ENCODE data around the gene SLC7A7.
"Not testable (repeated sequence)": the region's sequence is repeated elsewhere in the genome, so short reads cannot be mapped to it uniquely, and the experiment has no call there.

Gene SLC7A7

GRCh38 chr14:22814941-22815713, at the start of gene SLC7A7:
SLC7A7 (minus strand) TSS chr14:22815435; CDS start chr14:22813398, 2,037 bp downstream.
- Histone ChIP-seq H3K4me1 (ENCODE audit: control insufficient read depth, insufficient read depth, low read length) (peaks cover 32% of the 10 kb centered on the region), H3K27ac (ENCODE audit: low read depth, low read length) (no peak within 1 kb of the TSS), H3K27me3 (ENCODE audit: control insufficient read depth, insufficient read depth, low read length) (no peaks in the 10 kb centered on the region), H3K36me3 (ENCODE audit: control insufficient read depth, insufficient read depth, low read length) (no peaks in the 10 kb centered on the region), H3K9ac (ENCODE audit: low read length) (peak within 1 kb of the TSS; percentile 3), H3K9me3 (ENCODE audit: control insufficient read depth, insufficient read depth, low read depth, low read length) (no peaks in the 10 kb centered on the region), H3K4me3 (ENCODE audit: low read depth, low read length) (no peak within 1 kb of the TSS; the same call in 1 of the 2 replicates)

- no peak overlapping the region for H3K27ac ChIP-seq (ENCODE audit: low read depth, low read length)
- no peak overlapping the region for H3K4me3 ChIP-seq (ENCODE audit: low read depth, low read length)
- H3K9ac ChIP-seq (ENCODE audit: low read length) = no peak overlapping the region
- H3K9me3 ChIP-seq (ENCODE audit: control insufficient read depth, insufficient read depth, low read depth, low read length) = no peaks in the 10 kb centered on the region
- H3K36me3 ChIP-seq (ENCODE audit: control insufficient read depth, insufficient read depth, low read length) = no peaks in the 10 kb centered on the region
- H3K27me3 ChIP-seq (ENCODE audit: control insufficient read depth, insufficient read depth, low read length) = no peaks in the 10 kb centered on the region
- no peaks in the 10 kb centered on the region for H3K4me1 ChIP-seq (ENCODE audit: control insufficient read depth, insufficient read depth, low read length)
Measured at GRCh38 chr14:22864979-22865378, 49.7 kb upstream of the SLC7A7 start.

GRCh38 chr14:22861651-22862050, 46.4 kb upstream of the SLC7A7 start:
- no peaks in the 10 kb centered on the region for H3K36me3 ChIP-seq (ENCODE audit: control insufficient read depth, insufficient read depth, low read length)
- no peak overlapping the region for H3K9ac ChIP-seq (ENCODE audit: low read length)
- no peaks in the 10 kb centered on the region for H3K27me3 ChIP-seq (ENCODE audit: control insufficient read depth, insufficient read depth, low read length)
- no peaks in the 10 kb centered on the region for H3K4me1 ChIP-seq (ENCODE audit: control insufficient read depth, insufficient read depth, low read length)
- H3K27ac ChIP-seq (ENCODE audit: low read depth, low read length) = no peak overlapping the region
- no peak overlapping the region for H3K4me3 ChIP-seq (ENCODE audit: low read depth, low read length)
- H3K9me3 ChIP-seq (ENCODE audit: control insufficient read depth, insufficient read depth, low read depth, low read length) = peaks cover 3% of the 10 kb centered on the region; the same call in 1 of the 2 replicates

- H3K36me3 ChIP-seq (ENCODE audit: control insufficient read depth, insufficient read depth, low read length); H3K9ac ChIP-seq (ENCODE audit: low read length); H3K9me3 ChIP-seq (ENCODE audit: control insufficient read depth, insufficient read depth, low read depth, low read length); H3K4me3 ChIP-seq (ENCODE audit: low read depth, low read length); H3K27ac ChIP-seq (ENCODE audit: low read depth, low read length); H3K4me1 ChIP-seq (ENCODE audit: control insufficient read depth, insufficient read depth, low read length); H3K27me3 ChIP-seq (ENCODE audit: control insufficient read depth, insufficient read depth, low read length): not testable (repeated sequence)
Measured at GRCh38 chr14:22860377-22860776, 45.1 kb upstream of the SLC7A7 start.

- no peaks in the 10 kb centered on the region for H3K36me3 ChIP-seq (ENCODE audit: control insufficient read depth, insufficient read depth, low read length)
- peaks cover 5% of the 10 kb centered on the region for H3K4me1 ChIP-seq (ENCODE audit: control insufficient read depth, insufficient read depth, low read length)
- H3K27me3 ChIP-seq (ENCODE audit: control insufficient read depth, insufficient read depth, low read length) = no peaks in the 10 kb centered on the region
- H3K9ac ChIP-seq (ENCODE audit: low read length) = no peak overlapping the region
- no peak overlapping the region for H3K4me3 ChIP-seq (ENCODE audit: low read depth, low read length)
- H3K27ac ChIP-seq (ENCODE audit: low read depth, low read length) = no peak overlapping the region
- H3K9me3 ChIP-seq (ENCODE audit: control insufficient read depth, insufficient read depth, low read depth, low read length) = peaks cover 3% of the 10 kb centered on the region; the same call in 1 of the 2 replicates
Measured at GRCh38 chr14:22856428-22856827, 41.2 kb upstream of the SLC7A7 start.

GRCh38 chr14:22854963-22855724, 39.9 kb upstream of the SLC7A7 start:
- Histone ChIP-seq H3K9me3 (ENCODE audit: control insufficient read depth, insufficient read depth, low read depth, low read length) (peaks cover 3% of the 10 kb centered on the region; the same call in 1 of the 2 replicates), H3K4me3 (ENCODE audit: low read depth, low read length) (no peak overlapping the region), H3K4me1 (ENCODE audit: control insufficient read depth, insufficient read depth, low read length) (peaks cover 10% of the 10 kb centered on the region), H3K27ac (ENCODE audit: low read depth, low read length) (no peak overlapping the region), H3K27me3 (ENCODE audit: control insufficient read depth, insufficient read depth, low read length) (no peaks in the 10 kb centered on the region), H3K36me3 (ENCODE audit: control insufficient read depth, insufficient read depth, low read length) (no peaks in the 10 kb centered on the region), H3K9ac (ENCODE audit: low read length) (no peak overlapping the region)

GRCh38 chr14:22854296-22854695, 39.1 kb upstream of the SLC7A7 start:
- H3K9me3 ChIP-seq (ENCODE audit: control insufficient read depth, insufficient read depth, low read depth, low read length); H3K27me3 ChIP-seq (ENCODE audit: control insufficient read depth, insufficient read depth, low read length); H3K9ac ChIP-seq (ENCODE audit: low read length); H3K27ac ChIP-seq (ENCODE audit: low read depth, low read length); H3K4me3 ChIP-seq (ENCODE audit: low read depth, low read length); H3K36me3 ChIP-seq (ENCODE audit: control insufficient read depth, insufficient read depth, low read length): not testable (repeated sequence)
- H3K4me1 ChIP-seq (ENCODE audit: control insufficient read depth, insufficient read depth, low read length) = peaks cover 12% of the 10 kb centered on the region

- Histone ChIP-seq H3K4me3 (ENCODE audit: low read depth, low read length) (peak overlapping the region; percentile 60), H3K9me3 (ENCODE audit: control insufficient read depth, insufficient read depth, low read depth, low read length) (peaks cover 3% of the 10 kb centered on the region; the same call in 1 of the 2 replicates), H3K36me3 (ENCODE audit: control insufficient read depth, insufficient read depth, low read length) (no peaks in the 10 kb centered on the region), H3K4me1 (ENCODE audit: control insufficient read depth, insufficient read depth, low read length) (peaks cover 23% of the 10 kb centered on the region), H3K9ac (ENCODE audit: low read length) (peak overlapping the region; percentile 70), H3K27me3 (ENCODE audit: control insufficient read depth, insufficient read depth, low read length) (no peaks in the 10 kb centered on the region), H3K27ac (ENCODE audit: low read depth, low read length) (no peak overlapping the region)
Measured at GRCh38 chr14:22852940-22853767, 37.9 kb upstream of the SLC7A7 start.

- Histone ChIP-seq H3K9me3 (ENCODE audit: control insufficient read depth, insufficient read depth, low read depth, low read length) (peaks cover 3% of the 10 kb centered on the region; the same call in 1 of the 2 replicates), H3K27me3 (ENCODE audit: control insufficient read depth, insufficient read depth, low read length) (no peaks in the 10 kb centered on the region), H3K36me3 (ENCODE audit: control insufficient read depth, insufficient read depth, low read length) (no peaks in the 10 kb centered on the region), H3K4me1 (ENCODE audit: control insufficient read depth, insufficient read depth, low read length) (peaks cover 29% of the 10 kb centered on the region), H3K9ac (ENCODE audit: low read length) (no peak overlapping the region), H3K4me3 (ENCODE audit: low read depth, low read length) (no peak overlapping the region), H3K27ac (ENCODE audit: low read depth, low read length) (no peak overlapping the region)
Measured at GRCh38 chr14:22852599-22852939, 37.3 kb upstream of the SLC7A7 start.

- not testable (repeated sequence) for H3K27me3 ChIP-seq (ENCODE audit: control insufficient read depth, insufficient read depth, low read length); H3K9ac ChIP-seq (ENCODE audit: low read length); H3K9me3 ChIP-seq (ENCODE audit: control insufficient read depth, insufficient read depth, low read depth, low read length); H3K36me3 ChIP-seq (ENCODE audit: control insufficient read depth, insufficient read depth, low read length); H3K4me3 ChIP-seq (ENCODE audit: low read depth, low read length); H3K27ac ChIP-seq (ENCODE audit: low read depth, low read length)
- H3K4me1 ChIP-seq (ENCODE audit: control insufficient read depth, insufficient read depth, low read length) = peaks cover 29% of the 10 kb centered on the region
Measured at GRCh38 chr14:22852178-22852577, 36.9 kb upstream of the SLC7A7 start.
